ENCODE data around the gene NEUROD1.

The NEUROD1 gene

GRCh38 chr2:181632733-181633401 is 47.5 kb downstream of the NEUROD1 start:
- DNase-seq, result no peak

- no peak for DNase-seq
These were observed 51.4 kb downstream of the NEUROD1 start for GRCh38 chr2:181628590-181629585.

DNA sequence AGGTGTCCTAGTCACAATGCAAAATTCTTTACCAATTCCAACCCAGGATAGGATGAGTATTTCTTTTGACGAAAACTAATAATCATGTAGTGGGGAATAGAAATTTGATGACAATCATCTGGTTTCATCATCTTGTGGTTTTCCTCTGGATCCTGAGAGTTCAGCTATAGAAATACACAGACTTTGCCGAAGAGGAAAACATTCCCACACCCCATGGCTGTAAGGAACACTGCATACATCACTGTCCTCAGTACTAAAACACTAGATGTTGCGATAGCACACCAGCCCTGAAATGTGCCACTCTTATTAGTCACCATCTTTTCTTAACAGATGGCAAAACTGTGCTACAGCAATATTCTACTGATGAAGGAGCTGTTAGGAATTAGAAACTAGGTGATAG is 52.8 kb downstream of the NEUROD1 start:
- DNase-seq, result no peak

DNA sequence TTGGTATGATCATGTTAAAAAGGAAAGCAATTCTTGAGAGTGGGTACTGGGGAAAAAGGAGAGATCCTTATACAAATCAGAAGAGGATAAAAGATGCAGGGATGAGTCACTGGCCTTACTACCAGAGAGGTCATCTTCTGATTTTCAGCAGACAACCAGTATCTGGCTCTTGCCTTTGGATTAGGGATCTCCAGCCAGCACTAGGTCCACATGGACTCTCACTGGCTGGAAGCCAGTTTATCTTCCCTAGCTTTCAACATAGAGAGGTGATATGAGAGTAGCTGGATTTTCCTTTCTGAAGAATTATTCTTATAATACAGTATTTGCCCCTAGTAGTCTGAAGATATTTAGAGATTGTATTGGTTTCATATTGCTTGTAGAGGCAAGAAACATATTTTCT is 53.6 kb downstream of the NEUROD1 start:
- no peak for DNase-seq
